Fibroblast of skin of abdomen (primary cell): Measurements from ENCODE around the gene PRKCE.

ENCODE experiments used
- DNase-seq: peaks from one replicate; pipeline ENCODE4 v3.0.0-alpha.2; 2013

PRKCE gene

DNA sequence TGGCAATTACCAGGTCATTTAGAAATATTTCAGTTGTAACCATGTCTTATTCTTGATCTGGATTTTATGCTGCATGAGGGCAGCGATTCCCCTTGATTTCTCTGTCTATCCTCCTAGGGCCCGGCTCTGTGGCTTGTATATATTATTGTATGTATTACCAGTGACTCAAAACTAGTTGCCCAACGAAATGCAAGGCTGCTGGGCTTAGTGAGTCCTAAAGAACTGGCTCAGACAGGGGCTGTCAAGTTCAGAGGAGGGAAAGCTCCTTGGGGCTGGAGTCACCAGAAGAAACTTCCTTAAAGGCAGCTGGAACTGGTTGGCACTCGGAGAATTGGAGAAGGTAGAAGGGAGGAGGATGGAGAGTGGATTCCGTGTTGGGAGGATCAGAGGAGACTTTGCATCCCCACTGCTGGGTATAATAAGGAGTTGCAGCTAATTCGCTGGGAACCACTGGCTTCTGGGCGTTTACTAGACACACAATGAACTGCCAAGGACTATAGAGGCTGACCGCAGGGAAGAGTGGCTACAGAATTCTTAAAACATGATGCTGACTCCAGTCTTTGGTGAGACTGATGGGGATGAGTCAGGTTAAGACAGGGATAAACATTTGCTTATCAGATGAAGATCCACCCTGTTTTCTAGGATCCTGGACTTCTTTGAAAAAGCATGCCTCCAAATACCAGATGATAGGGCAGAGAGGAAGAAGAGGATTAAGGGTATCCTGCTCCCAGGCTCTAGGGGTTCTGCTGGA, 104.3 kb downstream of the PRKCE start:
- peak; percentile 91 for DNase-seq

GRCh38 chr2:45758018-45758417, 106.5 kb downstream of the PRKCE start:
- no peak for DNase-seq

GRCh38 chr2:45759310-45759851, 107.9 kb downstream of the PRKCE start:
- DNase-seq, result peak; percentile 81

- DNase-seq, result no peak
Measured at GRCh38 chr2:45761635-45762034, 110.2 kb downstream of the PRKCE start.

- DNase-seq, result peak; percentile 43
Measured at GRCh38 chr2:45763255-45763654, 111.8 kb downstream of the PRKCE start.

DNA sequence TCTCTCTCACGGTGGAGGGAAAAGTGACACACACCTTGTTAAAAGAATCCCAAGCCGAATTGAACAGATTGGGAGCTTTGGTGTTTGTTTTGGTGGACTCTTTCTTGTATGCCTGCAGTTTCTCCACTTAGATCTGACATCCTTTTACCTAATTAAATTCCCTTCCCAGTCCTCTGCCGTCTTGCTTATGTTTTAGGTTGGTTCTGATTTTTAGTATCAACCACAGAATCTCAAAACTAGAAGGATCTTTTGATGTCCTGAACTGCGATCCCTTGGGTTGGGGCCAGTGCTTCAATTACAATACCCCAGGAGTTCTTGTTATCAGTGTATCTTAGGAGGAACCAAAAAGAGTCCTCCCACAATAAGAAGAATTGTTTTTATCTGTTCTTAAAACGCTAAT, 112.3 kb downstream of the PRKCE start:
- DNase-seq, result no peak

DNA sequence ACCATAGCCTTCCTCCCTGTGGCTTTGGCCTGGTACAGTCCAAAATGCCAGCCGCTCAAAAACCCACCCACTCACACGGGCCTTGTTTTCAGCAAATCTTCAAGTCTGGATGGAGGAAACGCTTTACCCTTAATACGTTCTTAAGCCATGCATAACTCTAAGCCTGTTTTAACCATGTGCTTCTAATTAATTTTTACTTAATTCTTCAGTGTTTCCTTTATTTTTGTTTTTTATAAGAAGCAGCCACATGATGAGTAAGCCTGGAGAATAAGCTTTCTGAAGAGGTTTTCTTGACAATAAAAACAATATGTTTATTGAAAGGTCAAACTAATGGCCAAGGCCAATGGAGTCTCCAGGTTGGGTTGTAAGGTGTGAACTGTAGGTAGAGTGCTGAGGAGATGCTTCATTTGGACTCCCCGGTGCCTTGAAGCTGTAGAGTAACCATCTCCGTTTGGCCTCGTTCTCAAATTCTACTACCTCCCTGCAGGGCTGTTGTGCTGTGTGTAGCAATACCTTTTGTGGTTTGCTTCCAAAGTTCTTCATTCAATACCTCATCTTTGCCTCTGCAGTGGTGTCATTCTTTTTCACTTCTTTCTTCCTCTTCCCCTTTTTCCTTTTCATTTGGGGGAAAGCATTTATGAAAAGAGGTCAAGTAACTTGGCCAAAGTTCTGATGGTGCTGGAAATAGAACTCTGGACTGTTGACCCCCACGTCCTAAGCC, 113.7 kb downstream of the PRKCE start:
- DNase-seq, result peak; percentile 48

DNA sequence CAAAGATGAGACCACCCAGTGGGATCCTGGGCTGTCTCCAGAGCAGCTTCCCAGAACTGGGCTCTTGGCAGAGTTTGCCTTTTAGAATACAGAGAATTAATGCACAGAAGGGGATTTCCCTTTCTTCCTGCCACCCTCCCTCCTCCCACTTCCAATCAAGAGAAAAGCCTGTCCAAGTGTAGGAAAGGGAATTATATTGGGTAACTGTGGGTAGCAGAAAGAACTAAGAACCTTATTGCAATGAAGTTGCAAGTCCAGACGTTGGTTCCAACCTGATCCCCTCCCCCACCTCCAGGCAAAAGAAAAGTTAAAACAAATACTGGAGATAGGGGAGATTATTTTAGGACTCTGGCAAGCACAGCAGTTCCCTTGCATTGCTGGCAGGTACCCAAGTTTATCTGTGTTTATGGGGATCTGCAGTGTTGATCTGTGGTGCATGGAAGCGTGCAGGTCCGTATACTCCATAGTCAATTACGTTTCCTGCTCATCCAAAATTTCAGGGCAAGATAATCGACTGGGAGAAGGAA, 114.3 kb downstream of the PRKCE start:
- DNase-seq, result no peak

DNA sequence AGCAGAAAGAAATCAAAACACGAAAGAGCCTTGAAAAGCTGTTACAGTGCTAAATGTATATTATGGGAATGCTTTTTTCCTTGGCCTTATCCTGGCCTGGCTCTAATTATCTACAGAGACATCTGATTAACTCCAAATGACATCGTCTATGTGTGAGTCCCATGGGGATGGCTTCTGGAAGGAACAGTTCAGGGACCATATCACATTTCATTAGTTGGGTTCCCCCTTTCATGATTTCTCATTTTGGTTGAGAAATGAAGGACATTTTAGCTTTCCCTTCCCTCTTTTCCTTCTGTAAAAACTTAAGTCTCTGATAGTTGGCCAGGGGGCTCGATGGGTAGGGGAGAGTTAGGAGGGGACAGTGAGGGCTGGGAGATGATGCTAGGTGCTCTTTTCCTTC, 116.7 kb downstream of the PRKCE start:
- no peak for DNase-seq

DNA sequence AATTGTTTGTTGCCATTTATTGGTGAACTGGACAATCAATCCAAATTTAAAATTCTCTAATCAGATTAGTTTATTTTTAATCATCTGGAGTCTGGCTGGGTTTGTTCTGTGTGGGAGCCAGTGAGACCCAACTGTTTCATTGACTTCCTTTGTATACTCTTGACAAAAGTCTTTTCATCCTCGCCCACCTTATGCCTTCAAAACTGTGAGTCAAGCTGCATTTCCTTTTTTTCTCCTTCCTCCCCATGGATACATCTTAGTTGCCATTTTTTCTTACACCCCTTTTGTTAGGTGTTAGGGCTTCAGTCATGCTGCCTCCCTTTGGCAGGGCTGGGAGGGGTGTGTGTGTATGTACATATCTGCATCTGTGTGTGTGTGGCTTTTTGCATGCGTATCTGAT, 117.6 kb downstream of the PRKCE start:
- no peak for DNase-seq

DNA sequence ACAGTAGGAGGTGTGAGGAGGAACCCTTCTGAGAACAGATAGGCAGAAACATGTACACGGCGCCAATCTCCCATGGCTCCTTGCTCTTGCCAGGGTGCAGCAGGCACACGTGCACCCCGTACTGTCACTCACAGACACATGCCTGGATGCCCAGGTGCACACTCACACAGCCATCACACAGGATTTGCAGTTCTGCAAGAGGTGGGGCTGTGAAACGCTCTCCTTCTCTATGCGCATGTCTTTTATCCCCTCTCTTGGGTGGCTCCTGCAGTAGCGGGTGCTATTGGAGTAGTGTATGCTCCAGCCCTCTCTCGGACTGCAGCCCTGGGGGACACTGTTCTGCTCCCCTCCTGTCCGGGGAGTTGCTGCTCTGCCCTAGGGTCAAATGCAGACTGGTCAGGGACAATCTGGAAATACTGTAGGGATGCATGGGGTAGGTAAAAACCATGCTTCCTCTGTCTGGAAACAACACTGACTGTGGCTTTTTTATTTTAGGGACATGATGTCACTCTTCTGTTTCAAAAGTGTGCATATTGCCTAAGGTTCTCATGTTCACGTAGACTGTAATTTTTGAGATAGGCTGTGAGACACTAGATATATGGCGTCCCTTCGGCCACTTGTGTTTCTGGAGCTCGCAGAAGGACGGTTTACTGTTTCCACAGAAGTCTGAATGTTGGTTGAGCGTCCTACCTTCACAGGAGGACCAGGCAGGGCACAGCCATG, 118.5 kb downstream of the PRKCE start:
- DNase-seq, result no peak

DNA sequence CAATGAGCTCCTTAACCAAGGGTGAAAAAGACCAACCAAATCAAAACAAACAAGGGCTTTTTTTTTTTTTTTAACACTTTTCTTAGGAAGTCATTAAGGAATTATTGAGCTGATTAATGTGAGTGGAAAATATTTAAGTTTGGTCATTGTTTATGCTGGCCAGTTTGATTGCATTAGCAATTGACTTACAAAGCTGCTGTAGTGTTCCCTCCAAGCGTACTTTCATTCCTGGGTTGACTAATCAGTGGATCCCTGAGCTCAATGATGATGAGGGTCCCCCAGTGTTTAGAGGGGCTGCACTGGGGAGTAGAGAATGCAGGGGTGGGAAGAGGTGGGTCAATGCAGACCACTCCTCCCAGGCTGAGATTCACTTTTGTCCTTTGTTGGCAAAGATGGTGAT, 119.3 kb downstream of the PRKCE start:
- DNase-seq, result no peak

DNA sequence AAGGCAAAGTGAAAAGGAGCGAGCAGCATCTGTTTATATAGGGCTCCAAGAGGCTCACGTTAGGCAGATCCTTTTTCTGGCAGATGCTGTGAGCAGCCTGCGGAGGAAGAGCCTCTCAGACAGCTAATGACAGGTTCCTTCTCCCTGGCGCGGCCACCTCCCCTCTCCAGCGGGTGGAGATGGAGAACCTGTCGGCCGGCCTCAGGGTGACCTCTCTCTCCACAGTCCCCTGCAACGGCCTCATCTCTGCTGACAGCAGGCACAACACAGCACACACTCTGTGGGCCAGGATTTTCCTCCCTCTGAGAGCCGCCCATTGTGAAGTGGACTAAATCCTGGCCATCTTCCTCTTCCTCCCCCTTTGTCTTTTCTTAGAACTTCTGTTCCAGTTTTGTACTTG, 119.8 kb downstream of the PRKCE start:
- DNase-seq, result no peak

DNA sequence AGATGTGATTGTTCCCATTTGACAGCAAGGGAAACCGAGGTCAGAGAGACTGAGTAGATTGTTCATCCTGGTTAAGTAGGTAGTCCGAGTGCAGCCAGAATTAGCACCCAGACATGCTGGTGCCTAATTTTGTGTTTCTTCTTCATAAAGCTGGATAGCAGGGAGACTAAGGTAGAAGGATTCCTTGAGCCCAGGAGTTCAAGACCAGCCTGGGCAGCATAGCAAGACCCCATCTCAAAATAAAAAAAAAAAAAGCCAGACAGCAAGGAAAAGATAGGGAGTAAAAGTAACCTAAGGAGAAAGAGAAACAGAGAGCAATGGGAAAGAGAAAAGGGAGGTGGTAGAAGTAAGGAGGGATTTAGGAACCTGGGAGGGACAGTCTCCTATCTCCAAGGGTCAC, 120.6 kb downstream of the PRKCE start:
- DNase-seq, result no peak

GRCh38 chr2:45773909-45774308, 122.4 kb downstream of the PRKCE start:
- no peak for DNase-seq

DNA sequence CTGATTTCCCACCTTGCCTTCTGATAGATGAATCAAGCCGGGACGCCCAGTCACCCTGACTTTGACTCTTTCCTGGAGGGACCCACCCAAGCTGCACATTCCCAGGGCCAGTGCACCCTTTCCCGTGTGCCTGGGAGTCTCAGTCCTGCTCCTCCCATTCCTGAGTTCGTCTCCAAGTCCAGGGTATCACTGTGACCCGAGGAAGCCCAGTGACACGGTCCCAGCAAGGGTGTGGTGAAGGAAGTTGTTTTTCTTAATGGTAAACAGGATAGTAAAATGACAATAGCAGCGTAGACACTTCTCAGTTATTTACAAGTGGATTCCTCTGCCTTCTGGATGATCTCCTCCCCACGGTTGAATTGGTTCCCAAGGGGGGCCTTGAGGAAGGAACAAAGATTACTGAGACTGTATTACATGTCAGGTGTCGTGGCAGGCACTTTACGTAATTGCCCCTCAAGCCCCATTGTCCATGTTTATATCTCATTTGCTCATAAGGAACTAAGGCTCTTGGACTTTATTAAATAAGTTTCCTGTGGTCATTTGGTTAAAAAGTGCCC, 123.3 kb downstream of the PRKCE start:
- no peak for DNase-seq

- peak; percentile 74 for DNase-seq
Measured at GRCh38 chr2:45776160-45776955, 124.9 kb downstream of the PRKCE start.

DNA sequence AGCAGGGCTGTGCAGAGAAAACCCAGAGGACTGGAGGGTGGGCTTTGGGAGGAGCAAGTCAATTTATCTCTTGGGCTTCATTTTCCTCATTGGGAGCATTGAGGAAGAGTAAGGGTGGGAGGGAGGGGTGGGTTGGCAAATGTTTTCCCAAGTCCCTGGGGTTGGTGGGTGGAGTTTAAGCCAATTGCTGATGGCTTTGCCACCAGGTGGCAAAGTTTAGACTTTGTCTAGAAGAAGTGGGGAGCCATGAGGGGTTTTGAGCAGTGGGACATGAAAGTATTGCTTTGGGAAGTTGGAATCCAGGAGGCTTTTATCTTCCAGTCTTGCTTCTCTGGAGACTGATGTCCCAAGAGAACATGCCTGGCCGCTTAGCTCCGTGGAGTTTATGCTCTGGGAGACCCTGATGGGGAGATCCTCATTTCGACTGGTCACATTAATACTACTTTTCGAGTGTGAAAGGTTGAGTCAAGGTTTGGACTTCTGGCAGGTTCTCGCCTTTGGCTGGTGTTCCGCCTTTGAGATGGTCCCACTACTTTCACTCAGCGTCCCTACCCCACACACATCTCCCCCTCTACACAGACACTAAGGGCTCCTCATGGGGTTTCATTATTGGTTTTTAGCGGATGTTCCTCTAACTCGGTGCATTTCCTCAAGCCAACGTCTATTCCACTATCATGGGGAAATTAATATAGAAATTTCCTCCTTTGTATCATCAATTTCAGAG, 126.7 kb downstream of the PRKCE start:
- DNase-seq, result no peak

GRCh38 chr2:45778720-45779171, 127.3 kb downstream of the PRKCE start:
- peak; percentile 62 for DNase-seq

GRCh38 chr2:45780541-45781463, 129.3 kb downstream of the PRKCE start:
- no peak for DNase-seq
